Endodermal cell (in vitro differentiated cells): Measurements from ENCODE around the gene APLN. TPM values are rescaled to one million over a fixed set of nuclear protein-coding genes. Genes with fewer than 3 reads are reported as not detected.
A peak's percentile ranks its signal among the peaks of the same experiment; 100 is the strongest.

Experiments used
- DNase-seq: peaks from one replicate; pipeline ENCODE4 v3.0.0-alpha.2; 2017
- H3K27ac ChIP-seq: 2 replicates; pipeline ENCODE4 v1.5.1; 2013; ENCODE audit warnings: mild to moderate bottlenecking, low read depth, low read length, moderate library complexity
- H3K27me3 ChIP-seq: 2 replicates; pipeline ENCODE4 v1.6.1; 2013; ENCODE audit warnings: mild to moderate bottlenecking, low read length, moderate library complexity; ENCODE audit not compliant: insufficient read depth, control insufficient read depth, poor library complexity, severe bottlenecking
- H3K36me3 ChIP-seq: 2 replicates; pipeline ENCODE4 v1.7.0; 2013; ENCODE audit warnings: mild to moderate bottlenecking, low read length, moderate library complexity; ENCODE audit not compliant: control insufficient read depth, insufficient read depth
- H3K4me1 ChIP-seq: one replicate; pipeline ENCODE4 v1.7.0; 2013; ENCODE audit warnings: low read length; ENCODE audit not compliant: control insufficient read depth, insufficient read depth
- H3K4me3 ChIP-seq: 2 replicates; pipeline ENCODE4 v1.5.1; 2013; ENCODE audit warnings: mild to moderate bottlenecking, low read length, moderate library complexity
- H3K9ac ChIP-seq: 2 replicates; pipeline ENCODE4 v1.6.1; 2013; ENCODE audit warnings: mild to moderate bottlenecking, low read length, moderate library complexity; ENCODE audit not compliant: poor library complexity, severe bottlenecking; ENCODE audit errors: extremely low read depth
- H3K9me3 ChIP-seq: 2 replicates; pipeline ENCODE4 v1.6.1; 2013; ENCODE audit warnings: mild to moderate bottlenecking, low read length, moderate library complexity; ENCODE audit not compliant: control insufficient read depth
- H3K27ac Mint-ChIP-seq: 2 replicates; pipeline ENCODE4 v1.8.0; 2020; ENCODE audit warnings: mixed read lengths
- H3K27me3 Mint-ChIP-seq: 2 replicates; pipeline ENCODE4 v1.8.0; 2021; ENCODE audit warnings: mild to moderate bottlenecking, mixed read lengths; ENCODE audit not compliant: insufficient read depth
- H3K36me3 Mint-ChIP-seq: 2 replicates; pipeline ENCODE4 v1.8.0; 2020; ENCODE audit warnings: low read depth, mixed read lengths
- H3K4me1 Mint-ChIP-seq: 2 replicates; pipeline ENCODE4 v1.8.0; 2020; ENCODE audit warnings: mixed read lengths
- H3K4me3 Mint-ChIP-seq: 2 replicates; pipeline ENCODE4 v1.8.0; 2020; ENCODE audit warnings: mild to moderate bottlenecking, moderate library complexity, mixed read lengths
- H3K9me3 Mint-ChIP-seq: 2 replicates; pipeline ENCODE4 v1.8.0; 2020; ENCODE audit warnings: mild to moderate bottlenecking, mixed read lengths
- WGBS, 2 experiments: methylation state at CpG; one replicate each; pipeline versions ENCODE4 v1.1.5 to v1.1.7; 2013; ENCODE audit warnings: missing lambda C conversion rate in 2 of 2, mixed read lengths in 1 of 2; ENCODE audit not compliant: insufficient coverage in 1 of 2, insufficient read length in 1 of 2; 5-methylcytosine and 5-hydroxymethylcytosine counted together
- total RNA-seq, 2 donors: library from RNA; stranded (reverse); fragmentation: NEBNext Ultra II Directional in 1 of 2; extraction: Animal tissue kit (Norgen Biotek cat#: 25700) in 1 of 2; gene quantifications; 2 replicates in 1 of 2; 3 replicates in 1 of 2; pipeline ENCODE4 v1.2.1, GENCODE V29; 2021
- TF ChIP-seq, protein P1 (sequence below): fragments of 200-600 bp; sonication (generic); conservative IDR thresholded peaks from 2 replicates; pipeline ENCODE4 v1.5.0; 2021; ENCODE audit warnings: antibody characterized with exemption, mild to moderate bottlenecking

Gene APLN
- total RNA-seq, 2 donors from 2014 or later, result 0.22 TPM; not detected in 1

DNA sequence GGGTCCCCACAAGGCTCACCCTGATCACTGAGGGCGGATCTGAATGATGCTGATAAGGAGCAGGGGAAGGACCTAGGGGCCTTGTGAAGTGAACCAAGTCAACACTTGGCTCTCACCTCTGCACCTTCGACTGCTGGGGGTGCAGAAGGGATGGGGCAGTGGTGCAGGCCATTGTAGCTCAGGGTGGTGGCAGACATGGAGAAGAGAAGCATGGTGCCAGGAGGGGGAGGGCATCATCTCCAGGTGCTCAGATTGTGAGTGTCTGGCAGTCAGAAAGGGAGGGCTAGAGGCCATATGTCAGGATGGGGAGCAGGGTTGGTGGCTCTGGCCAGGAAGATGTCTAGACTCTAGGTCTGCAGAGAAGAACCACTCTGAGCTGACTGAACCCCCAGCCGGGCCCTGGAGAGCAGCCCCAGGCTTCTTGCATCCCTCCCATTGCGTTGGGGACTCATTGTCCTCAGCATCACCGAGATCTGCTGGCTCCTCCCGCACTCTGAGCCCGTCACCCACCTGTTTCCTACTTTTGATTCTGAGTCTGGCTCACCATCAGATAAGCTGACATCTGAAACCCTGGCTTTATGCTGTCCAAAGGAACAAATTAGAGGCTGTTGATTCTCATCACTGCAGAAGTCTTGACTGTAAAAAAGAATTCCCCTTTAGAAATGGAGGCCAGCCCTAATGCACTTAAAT, 3.8 kb downstream of the APLN start:
- no peaks in the 10 kb centered on the region for H3K4me1 ChIP-seq
- no peaks in the 10 kb centered on the region for H3K9me3 ChIP-seq
- 87 to 90% methylated on average over 3 to 7 of the region's 7 CpGs for WGBS, 2 experiments
- no peak overlapping the region for H3K9ac ChIP-seq
- Mint-ChIP-seq H3K27ac (no peak overlapping the region), H3K36me3 (no peaks in the 10 kb centered on the region), H3K27me3 (peaks cover 94% of the 10 kb centered on the region), H3K4me1 (peaks cover 5% of the 10 kb centered on the region), H3K9me3 (no peaks in the 10 kb centered on the region), H3K4me3 (no peak overlapping the region)
- TF ChIP-seq, protein P1, sequence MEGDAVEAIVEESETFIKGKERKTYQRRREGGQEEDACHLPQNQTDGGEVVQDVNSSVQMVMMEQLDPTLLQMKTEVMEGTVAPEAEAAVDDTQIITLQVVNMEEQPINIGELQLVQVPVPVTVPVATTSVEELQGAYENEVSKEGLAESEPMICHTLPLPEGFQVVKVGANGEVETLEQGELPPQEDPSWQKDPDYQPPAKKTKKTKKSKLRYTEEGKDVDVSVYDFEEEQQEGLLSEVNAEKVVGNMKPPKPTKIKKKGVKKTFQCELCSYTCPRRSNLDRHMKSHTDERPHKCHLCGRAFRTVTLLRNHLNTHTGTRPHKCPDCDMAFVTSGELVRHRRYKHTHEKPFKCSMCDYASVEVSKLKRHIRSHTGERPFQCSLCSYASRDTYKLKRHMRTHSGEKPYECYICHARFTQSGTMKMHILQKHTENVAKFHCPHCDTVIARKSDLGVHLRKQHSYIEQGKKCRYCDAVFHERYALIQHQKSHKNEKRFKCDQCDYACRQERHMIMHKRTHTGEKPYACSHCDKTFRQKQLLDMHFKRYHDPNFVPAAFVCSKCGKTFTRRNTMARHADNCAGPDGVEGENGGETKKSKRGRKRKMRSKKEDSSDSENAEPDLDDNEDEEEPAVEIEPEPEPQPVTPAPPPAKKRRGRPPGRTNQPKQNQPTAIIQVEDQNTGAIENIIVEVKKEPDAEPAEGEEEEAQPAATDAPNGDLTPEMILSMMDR, result no peak
- H3K27me3 ChIP-seq, result peaks cover 57% of the 10 kb centered on the region
- no peak overlapping the region for H3K27ac ChIP-seq
- H3K4me3 ChIP-seq, result no peak overlapping the region
- H3K36me3 ChIP-seq, result no peaks in the 10 kb centered on the region
- peak; percentile 5 for DNase-seq

DNA sequence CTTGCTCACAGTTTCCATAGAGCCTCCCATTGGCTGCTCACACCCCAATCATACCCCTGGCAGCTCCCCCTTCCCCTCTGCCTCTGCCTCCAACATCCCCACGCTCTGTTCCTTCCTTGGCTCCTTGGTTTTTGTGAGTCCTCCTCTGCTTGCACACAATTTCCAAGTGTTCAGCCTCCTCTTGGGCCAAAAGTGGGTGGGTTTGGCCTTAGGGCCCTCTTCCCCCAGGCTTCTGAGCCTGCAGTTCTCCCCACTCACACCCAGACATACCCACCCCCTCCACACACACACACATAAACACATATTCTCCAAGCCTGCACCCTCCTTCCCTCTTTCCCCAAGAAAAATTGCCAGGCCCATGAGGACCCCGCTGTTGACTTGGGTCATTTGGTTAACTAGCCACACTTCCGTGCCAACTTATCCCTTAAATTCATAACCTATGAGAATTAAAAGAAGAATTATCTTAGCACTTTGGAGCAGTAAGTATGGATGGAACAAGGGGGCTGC, 4.5 kb downstream of the APLN start:
- TF ChIP-seq, protein P1, result no peak
- Histone ChIP-seq H3K27me3 (peaks cover 49% of the 10 kb centered on the region), H3K36me3 (no peaks in the 10 kb centered on the region), H3K27ac (no peak overlapping the region), H3K9me3 (no peaks in the 10 kb centered on the region), H3K4me1 (no peaks in the 10 kb centered on the region), H3K4me3 (no peak overlapping the region), H3K9ac (no peak overlapping the region)
- Mint-ChIP-seq H3K4me3 (no peak overlapping the region), H3K36me3 (no peaks in the 10 kb centered on the region), H3K27ac (no peak overlapping the region), H3K9me3 (no peaks in the 10 kb centered on the region), H3K27me3 (peaks cover 90% of the 10 kb centered on the region), H3K4me1 (peaks cover 2% of the 10 kb centered on the region)
- DNase-seq, result no peak
- WGBS, 2 experiments, result 94% methylated on average over 2 of the region's 3 CpGs; no CpG with 5 or more reads in 1 of the 2 experiments

DNA sequence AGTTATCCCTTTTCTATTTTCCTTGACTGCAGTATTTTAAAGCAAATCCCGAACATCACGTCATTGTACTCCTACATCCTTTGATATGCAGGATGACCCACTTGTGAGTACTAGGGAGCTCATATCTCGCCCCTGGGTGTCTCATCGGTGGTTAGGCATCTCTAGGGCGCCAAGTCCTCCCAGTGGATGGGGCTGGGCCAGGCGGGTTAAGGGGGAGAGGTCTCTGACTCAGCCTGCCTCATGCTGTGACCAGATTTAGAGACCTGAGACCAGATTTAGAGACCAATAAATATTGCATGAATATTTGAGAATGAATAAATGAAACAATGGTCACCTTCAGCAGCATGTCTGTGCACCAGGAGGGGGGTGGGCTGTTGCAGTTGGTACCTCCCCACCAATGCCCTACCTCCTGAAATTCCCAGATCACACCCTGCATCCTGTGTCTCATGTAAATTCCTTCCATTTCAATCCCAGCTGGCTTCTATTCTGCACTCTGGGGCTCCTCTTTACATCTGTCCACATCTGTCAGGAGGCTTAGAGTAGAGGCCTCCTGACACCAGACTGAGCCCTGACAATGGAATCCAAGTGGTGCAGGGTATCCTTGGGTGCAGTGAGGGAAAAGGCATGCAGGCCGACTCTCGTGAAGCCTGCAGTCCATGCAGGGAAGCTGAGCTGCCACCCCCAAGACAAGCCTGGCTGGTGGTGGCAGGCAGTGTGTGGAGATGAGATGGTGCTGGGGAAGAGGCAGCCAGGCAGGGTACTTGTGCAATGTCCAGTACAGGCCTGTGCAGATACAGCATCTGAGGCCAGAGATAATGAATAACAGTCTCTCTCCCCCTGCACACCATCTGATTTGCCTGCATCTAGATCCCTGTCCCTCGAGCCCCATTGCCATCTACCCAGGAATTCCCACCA, 5.2 kb downstream of the APLN start:
- no peaks in the 10 kb centered on the region for H3K4me1 Mint-ChIP-seq
- Histone ChIP-seq H3K36me3 (no peaks in the 10 kb centered on the region), H3K9ac (no peak overlapping the region), H3K9me3 (no peaks in the 10 kb centered on the region), H3K27me3 (peaks cover 45% of the 10 kb centered on the region), H3K4me3 (no peak overlapping the region), H3K27ac (no peak overlapping the region), H3K4me1 (no peaks in the 10 kb centered on the region)
- no peaks in the 10 kb centered on the region for H3K36me3 Mint-ChIP-seq
- no peak overlapping the region for H3K4me3 Mint-ChIP-seq
- TF ChIP-seq, protein P1, result no peak
- peaks cover 89% of the 10 kb centered on the region for H3K27me3 Mint-ChIP-seq
- H3K27ac Mint-ChIP-seq, result no peak overlapping the region
- 73% methylated on average over 9 of the region's 9 CpGs; no CpG with 5 or more reads in 1 of the 2 experiments for WGBS, 2 experiments
- no peak for DNase-seq
- H3K9me3 Mint-ChIP-seq, result no peaks in the 10 kb centered on the region
